Breast epithelium (tissue), 3 donors: ENCODE measurements around the gene MRPL9.

Source experiments
- POLR2AphosphoS5 ChIP-seq, 3 donors: sonication (generic); formaldehyde crosslinking; IDR thresholded peaks; one replicate each; pipeline ENCODE4 v1.6.1; 2017; ENCODE audit warnings: antibody characterized with exemption in 3 of 3
- TF ChIP-seq, protein P1 (sequence below), 3 donors: fragments of 450-650 bp; IDR thresholded peaks; one replicate each; pipeline ENCODE4 v1.5.1; 2016 to 2017; ENCODE audit warnings: antibody characterized with exemption in 3 of 3, mild to moderate bottlenecking in 3 of 3, moderate library complexity in 3 of 3

DNA sequence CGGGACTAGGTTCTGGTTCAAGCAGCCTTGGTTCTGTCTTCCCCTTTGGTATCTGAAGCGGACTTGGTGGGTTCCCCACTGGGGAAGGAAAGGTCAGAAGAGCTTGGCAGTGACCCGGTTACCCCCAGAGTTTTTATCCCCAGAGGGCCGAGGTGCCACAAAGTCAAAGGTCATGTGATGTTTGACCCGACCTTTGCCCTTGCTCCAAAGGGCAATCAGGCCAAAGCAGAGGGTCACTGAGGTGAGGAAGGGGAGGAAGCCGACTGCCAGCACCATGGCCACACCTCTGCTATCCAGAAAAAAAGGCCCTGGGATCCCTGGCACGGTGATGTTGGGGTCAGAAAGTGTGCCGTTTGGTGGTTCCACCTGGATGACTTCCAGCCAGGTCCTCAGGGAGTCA, 37.5 kb upstream of the MRPL9 start:
- TF ChIP-seq, protein P1, sequence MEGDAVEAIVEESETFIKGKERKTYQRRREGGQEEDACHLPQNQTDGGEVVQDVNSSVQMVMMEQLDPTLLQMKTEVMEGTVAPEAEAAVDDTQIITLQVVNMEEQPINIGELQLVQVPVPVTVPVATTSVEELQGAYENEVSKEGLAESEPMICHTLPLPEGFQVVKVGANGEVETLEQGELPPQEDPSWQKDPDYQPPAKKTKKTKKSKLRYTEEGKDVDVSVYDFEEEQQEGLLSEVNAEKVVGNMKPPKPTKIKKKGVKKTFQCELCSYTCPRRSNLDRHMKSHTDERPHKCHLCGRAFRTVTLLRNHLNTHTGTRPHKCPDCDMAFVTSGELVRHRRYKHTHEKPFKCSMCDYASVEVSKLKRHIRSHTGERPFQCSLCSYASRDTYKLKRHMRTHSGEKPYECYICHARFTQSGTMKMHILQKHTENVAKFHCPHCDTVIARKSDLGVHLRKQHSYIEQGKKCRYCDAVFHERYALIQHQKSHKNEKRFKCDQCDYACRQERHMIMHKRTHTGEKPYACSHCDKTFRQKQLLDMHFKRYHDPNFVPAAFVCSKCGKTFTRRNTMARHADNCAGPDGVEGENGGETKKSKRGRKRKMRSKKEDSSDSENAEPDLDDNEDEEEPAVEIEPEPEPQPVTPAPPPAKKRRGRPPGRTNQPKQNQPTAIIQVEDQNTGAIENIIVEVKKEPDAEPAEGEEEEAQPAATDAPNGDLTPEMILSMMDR (IDR thresholded peaks at IDR 0.05), result no peak
- no peak for TF ChIP-seq POLR2AphosphoS5 (IDR thresholded peaks at IDR 0.05)
